Measurements from ENCODE around the gene CCDC74B.
"Not testable (repeated sequence)": the region's sequence is repeated elsewhere in the genome, so short reads cannot be mapped to it uniquely, and the experiment has no call there.

The CCDC74B gene

DNA sequence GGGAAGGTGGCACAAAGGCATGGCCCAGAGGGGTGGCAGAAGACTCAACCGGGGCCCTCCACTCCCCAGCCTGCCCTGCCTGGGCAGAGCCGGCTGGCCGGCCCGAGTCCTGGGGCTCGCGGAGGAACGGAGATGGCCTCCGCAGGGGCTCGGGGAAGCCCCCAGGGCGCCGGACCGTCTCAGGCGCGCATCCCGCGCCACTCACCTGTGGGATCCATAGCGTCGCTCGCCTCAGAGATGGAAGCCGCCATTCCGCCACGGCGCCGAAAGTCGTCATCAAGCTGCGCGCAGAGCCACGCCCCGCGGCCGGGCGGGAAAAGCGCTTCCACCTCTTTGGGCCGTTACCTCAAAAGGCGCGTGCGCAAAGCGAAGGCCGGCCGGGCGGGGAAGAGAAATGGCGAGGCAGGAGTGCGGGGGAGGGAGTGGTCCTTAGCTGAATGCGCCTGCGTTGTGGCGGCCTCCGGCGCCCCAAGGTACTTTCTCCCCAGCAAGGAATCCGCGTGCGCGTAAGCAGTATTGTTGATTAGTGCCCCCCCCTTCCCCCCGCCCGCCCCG is 36.5 kb upstream of the CCDC74B start, which contains the start of gene SMPD4:
Gene SMPD4, minus strand, starts transcription at position 278 of the 555 bp plus-strand sequence. CDS start 5,010 bp downstream, outside the sequence.
- in situ Hi-C loops (cut with HindIII; ENCODE audit: low pct_ligation_motif_present, low sequenced_read_pairs) = no loop called here
- TF ChIP-seq, protein P1, sequence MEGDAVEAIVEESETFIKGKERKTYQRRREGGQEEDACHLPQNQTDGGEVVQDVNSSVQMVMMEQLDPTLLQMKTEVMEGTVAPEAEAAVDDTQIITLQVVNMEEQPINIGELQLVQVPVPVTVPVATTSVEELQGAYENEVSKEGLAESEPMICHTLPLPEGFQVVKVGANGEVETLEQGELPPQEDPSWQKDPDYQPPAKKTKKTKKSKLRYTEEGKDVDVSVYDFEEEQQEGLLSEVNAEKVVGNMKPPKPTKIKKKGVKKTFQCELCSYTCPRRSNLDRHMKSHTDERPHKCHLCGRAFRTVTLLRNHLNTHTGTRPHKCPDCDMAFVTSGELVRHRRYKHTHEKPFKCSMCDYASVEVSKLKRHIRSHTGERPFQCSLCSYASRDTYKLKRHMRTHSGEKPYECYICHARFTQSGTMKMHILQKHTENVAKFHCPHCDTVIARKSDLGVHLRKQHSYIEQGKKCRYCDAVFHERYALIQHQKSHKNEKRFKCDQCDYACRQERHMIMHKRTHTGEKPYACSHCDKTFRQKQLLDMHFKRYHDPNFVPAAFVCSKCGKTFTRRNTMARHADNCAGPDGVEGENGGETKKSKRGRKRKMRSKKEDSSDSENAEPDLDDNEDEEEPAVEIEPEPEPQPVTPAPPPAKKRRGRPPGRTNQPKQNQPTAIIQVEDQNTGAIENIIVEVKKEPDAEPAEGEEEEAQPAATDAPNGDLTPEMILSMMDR (IDR thresholded peaks at IDR 0.05; ENCODE audit: low read depth, low read length, missing control alignments) = no peak
- peaks cover 2% of the 10 kb centered on the region for H3K36me3 ChIP-seq (replicated peaks)
- peak; percentile 96 for DNase-seq
- peak within 1 kb of the TSS; percentile 79 for H3K27ac ChIP-seq
- no peaks in the 10 kb centered on the region for H3K27me3 ChIP-seq (replicated peaks)
- H3K4me3 ChIP-seq (ENCODE audit: low read depth, low read length) = peak within 1 kb of the TSS; percentile 84

DNA sequence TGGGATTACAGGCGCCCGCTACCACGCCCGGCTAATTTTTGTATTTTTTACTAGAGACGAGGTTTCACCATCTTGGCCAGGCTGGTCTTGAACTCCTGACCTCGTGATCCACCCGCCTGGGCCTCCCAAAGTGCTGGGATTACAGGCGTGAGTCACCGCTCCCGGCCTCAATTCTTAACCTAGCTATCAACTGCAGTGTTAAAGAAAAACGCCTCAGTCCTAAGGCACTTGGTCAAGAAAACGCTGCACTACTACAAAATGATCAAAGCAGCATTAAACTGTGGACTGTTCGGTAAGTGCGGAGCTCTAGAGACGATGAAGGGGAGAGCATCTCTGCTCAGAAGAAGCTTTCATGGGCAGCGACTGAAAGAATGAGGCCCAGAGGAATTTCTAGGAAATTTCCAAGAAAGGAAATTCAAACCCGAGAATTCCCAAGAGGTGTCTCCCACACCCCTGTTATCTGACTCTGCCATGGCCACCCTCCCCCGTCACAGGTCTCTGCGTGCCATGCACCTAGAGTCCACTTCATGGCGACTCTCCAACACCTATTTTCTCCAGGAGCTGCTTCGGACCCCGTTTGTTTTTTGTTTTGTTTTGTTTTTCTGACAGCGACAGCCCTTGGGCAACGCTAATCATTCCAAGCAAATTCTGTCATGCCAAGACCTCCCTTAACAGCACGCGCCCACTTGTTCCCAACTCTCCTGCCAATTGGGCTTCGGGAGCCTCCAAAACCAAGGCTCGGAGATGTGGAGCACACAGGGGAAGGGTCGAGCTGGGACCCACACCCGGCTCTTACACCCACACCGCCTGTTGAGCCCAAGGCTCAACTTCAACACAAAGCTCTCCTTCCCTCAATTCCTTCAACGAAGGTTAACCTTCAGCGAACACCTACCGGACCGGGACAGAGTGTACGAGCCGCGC is 35.8 kb upstream of the CCDC74B start:
- DNase-seq = peak; percentile 12

DNA sequence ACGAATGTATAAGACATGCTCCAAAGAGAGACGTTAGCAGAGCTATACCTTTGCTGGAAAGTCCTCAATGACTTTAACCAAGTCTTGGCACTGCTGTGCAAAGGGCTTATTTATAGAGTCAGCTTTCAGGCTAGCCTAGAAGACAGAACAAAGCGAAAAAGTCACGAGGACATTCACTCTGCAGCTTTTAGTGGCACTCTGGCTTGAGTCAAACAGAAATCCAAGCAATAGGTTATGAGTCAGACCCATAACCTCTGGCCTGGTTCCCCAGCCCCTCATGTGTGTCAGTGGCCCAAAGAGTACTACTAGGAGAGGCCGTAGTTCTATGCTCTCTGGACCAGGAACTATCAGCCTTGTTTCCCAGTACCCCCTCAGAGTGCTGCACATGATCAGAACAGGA is 30.0 kb upstream of the CCDC74B start:
- in situ Hi-C loops (cut with HindIII; ENCODE audit: low pct_ligation_motif_present, low sequenced_read_pairs); DNase-seq; H3K27me3 ChIP-seq (replicated peaks); H3K27ac ChIP-seq; H3K4me3 ChIP-seq (ENCODE audit: low read depth, low read length): not testable (repeated sequence)
- peaks cover 23% of the 10 kb centered on the region for H3K36me3 ChIP-seq (replicated peaks)

More for the DNA sequence above, 35.8 kb upstream of the CCDC74B start:
- in situ Hi-C loops (cut with HindIII; ENCODE audit: low pct_ligation_motif_present, low sequenced_read_pairs); H3K36me3 ChIP-seq (replicated peaks); H3K27me3 ChIP-seq (replicated peaks): not testable (repeated sequence)
- H3K27ac ChIP-seq = peak overlapping the region; percentile 79
- peak overlapping the region; percentile 84 for H3K4me3 ChIP-seq (ENCODE audit: low read depth, low read length)

DNA sequence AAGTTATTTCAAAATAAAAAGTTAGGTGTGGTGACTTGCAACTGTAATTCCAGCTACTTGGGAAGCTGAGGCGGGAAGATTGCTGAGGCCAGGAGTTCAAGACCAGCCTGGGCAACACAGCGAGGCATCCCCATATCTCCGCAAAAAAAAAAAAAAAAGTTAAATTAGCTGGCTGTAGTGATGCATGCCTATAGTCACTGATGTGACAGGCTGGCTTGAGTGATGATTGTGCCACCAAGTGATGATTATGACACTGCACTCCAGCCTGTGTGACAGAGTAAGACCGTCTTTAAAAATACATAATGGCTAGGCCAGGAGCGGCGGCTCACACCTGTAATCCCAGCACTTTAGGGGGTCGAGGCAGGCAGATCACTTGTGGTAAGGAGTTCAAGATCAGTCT is 25.0 kb upstream of the CCDC74B start:
- Histone ChIP-seq H3K27me3 (replicated peaks) (no peaks in the 10 kb centered on the region), H3K27ac (no peak overlapping the region), H3K36me3 (replicated peaks) (peaks cover 23% of the 10 kb centered on the region), H3K4me3 (ENCODE audit: low read depth, low read length) (no peak overlapping the region)
- no peak for DNase-seq
- TF ChIP-seq, protein P1 (IDR thresholded peaks at IDR 0.05; ENCODE audit: low read depth, low read length, missing control alignments) = no peak
- in situ Hi-C loops (cut with HindIII; ENCODE audit: low pct_ligation_motif_present, low sequenced_read_pairs) = no loop called here

DNA sequence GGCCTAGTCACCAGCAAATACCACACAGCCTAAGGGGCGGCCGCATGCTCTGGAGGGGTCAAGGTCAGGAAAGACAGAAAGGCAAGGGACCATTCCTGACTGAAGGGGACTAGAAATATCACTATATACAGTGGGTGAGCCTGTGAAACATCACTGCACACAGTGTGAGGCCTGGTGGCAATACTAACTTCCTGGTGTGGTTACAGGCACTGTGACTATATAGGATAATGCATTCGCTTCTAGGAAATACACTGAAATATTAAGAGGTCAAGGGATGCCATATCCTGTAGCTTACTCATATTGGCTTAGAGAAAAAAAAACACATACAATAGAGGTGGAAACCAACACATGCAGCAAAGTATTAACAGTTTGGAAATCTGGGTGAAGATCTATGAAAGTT is 24.3 kb upstream of the CCDC74B start:
- in situ Hi-C loops (cut with HindIII; ENCODE audit: low pct_ligation_motif_present, low sequenced_read_pairs); H3K4me3 ChIP-seq (ENCODE audit: low read depth, low read length); H3K27me3 ChIP-seq (replicated peaks); DNase-seq; H3K27ac ChIP-seq: not testable (repeated sequence)
- H3K36me3 ChIP-seq (replicated peaks) = peaks cover 18% of the 10 kb centered on the region

GRCh38 chr2:130166611-130167010 is 21.7 kb upstream of the CCDC74B start:
- in situ Hi-C loops (cut with HindIII; ENCODE audit: low pct_ligation_motif_present, low sequenced_read_pairs); H3K27me3 ChIP-seq (replicated peaks); H3K27ac ChIP-seq; DNase-seq; H3K4me3 ChIP-seq (ENCODE audit: low read depth, low read length): not testable (repeated sequence)
- H3K36me3 ChIP-seq (replicated peaks) = peaks cover 13% of the 10 kb centered on the region

DNA sequence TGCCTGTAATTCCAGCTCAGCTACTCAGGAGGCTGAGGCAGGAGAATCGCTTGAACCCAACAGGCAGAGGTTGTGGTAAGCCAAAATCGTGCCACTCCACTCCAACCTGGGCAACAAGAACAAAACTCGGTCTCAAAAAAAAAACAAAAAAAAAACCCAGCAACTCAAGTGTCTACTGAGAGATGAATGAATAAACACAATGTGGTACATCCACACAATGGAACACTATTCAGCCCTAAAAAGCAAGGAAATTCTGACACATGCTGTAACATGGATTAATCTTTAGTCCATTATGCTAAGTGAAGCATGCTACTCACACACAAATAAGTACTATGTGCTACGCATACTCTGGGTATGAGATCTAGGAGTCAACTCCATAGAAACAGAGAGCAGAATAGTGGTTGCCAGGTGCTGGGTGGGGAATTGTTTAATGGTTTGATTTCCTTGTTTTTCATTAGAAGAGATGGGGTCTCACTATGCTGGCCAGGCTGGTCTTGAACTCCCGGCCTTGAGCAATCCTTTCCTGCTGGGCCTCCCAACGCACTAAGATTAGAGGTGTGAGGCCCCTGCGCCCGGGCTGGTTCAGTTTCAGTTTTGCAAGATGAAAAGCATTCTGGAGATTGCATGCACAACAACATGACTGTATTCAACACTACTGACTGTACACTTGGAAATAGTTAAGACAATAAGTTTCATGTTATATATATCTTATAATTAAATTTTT is 20.5 kb upstream of the CCDC74B start:
- DNase-seq = no peak
- in situ Hi-C loops (cut with HindIII; ENCODE audit: low pct_ligation_motif_present, low sequenced_read_pairs) = no loop called here

More for the DNA sequence above, 20.5 kb upstream of the CCDC74B start:
- H3K27me3 ChIP-seq (replicated peaks) = no peaks in the 10 kb centered on the region
- no peak overlapping the region for H3K27ac ChIP-seq
- TF ChIP-seq, protein P1 (IDR thresholded peaks at IDR 0.05; ENCODE audit: low read depth, low read length, missing control alignments) = no peak
- H3K36me3 ChIP-seq (replicated peaks) = peaks cover 13% of the 10 kb centered on the region
- no peak overlapping the region for H3K4me3 ChIP-seq (ENCODE audit: low read depth, low read length)
